Measurements from ENCODE around the gene FYB2. TPM values are rescaled to one million over a fixed set of nuclear protein-coding genes. Genes with fewer than 3 reads are reported as not detected.

Gene FYB2
- total RNA-seq, 2 experiments from 2014 or later = not detected

DNA sequence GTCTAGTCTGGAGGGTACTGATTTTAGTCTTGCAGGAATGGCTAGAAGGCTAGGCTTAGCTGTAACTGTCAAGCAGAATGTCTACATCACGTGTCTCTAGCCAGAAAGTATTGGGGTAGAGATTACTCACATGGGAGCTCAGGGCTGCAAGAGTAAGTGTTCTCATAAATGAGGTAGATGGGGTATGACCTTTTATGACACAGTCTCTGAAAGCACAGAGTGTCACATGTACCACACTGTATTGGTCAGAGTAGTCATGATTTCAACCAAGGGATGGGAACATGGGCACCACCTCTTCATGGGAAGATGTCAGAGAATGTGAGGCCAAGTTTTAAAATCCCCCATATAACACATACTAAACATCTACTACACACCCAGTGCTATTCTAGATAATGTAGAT, 2.9 kb downstream of the FYB2 start:
- H3K4me1 Mint-ChIP-seq (ENCODE audit: low read depth) = no peaks in the 10 kb centered on the region
- H3K27ac Mint-ChIP-seq = no peak overlapping the region
- intact Hi-C loops (cut with micrococcal nuclease) = no loop called here
- ChIA-PET POLR2A (no interaction called here), CTCF (no interaction called here)
- no peak for DNase-seq
- no peak for ATAC-seq
- TF ChIP-seq, protein P1, sequence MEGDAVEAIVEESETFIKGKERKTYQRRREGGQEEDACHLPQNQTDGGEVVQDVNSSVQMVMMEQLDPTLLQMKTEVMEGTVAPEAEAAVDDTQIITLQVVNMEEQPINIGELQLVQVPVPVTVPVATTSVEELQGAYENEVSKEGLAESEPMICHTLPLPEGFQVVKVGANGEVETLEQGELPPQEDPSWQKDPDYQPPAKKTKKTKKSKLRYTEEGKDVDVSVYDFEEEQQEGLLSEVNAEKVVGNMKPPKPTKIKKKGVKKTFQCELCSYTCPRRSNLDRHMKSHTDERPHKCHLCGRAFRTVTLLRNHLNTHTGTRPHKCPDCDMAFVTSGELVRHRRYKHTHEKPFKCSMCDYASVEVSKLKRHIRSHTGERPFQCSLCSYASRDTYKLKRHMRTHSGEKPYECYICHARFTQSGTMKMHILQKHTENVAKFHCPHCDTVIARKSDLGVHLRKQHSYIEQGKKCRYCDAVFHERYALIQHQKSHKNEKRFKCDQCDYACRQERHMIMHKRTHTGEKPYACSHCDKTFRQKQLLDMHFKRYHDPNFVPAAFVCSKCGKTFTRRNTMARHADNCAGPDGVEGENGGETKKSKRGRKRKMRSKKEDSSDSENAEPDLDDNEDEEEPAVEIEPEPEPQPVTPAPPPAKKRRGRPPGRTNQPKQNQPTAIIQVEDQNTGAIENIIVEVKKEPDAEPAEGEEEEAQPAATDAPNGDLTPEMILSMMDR (IDR thresholded peaks at IDR 0.05) = no peak
- H3K9me3 Mint-ChIP-seq = no peaks in the 10 kb centered on the region
- no peaks in the 10 kb centered on the region for H3K36me3 Mint-ChIP-seq (ENCODE audit: low read depth)
- no peak overlapping the region for H3K4me3 Mint-ChIP-seq
- H3K27me3 Mint-ChIP-seq = peaks cover 13% of the 10 kb centered on the region

DNA sequence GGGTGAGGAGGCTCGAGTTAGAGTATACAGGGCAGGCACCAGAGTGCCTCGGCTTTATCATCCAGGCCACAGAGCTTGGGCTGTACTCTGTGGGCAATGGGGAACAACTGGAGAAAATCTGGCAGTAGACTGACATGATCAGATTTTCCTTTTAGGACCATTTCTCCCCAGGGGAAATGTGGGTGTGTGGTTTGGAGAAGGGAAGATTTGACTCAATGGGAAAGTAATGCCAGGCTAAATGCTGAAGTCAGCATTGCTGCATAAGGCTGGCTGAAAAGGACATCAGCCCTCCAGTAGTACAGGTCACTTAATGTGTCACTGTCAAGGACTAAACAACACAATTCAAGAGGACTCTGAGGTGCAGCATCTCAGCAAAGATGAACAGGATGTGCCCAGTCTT, 5.0 kb downstream of the FYB2 start:
- no peak for ATAC-seq
- H3K4me1 Mint-ChIP-seq (ENCODE audit: low read depth) = no peaks in the 10 kb centered on the region
- no peak overlapping the region for H3K4me3 Mint-ChIP-seq
- H3K9me3 Mint-ChIP-seq = no peaks in the 10 kb centered on the region
- H3K27me3 Mint-ChIP-seq = peaks cover 21% of the 10 kb centered on the region
- H3K36me3 Mint-ChIP-seq (ENCODE audit: low read depth) = no peaks in the 10 kb centered on the region
- ChIA-PET POLR2A (no interaction called here), CTCF (no interaction called here)
- TF ChIP-seq, protein P1 (IDR thresholded peaks at IDR 0.05) = no peak
- intact Hi-C loops (cut with micrococcal nuclease) = no loop called here
- no peak overlapping the region for H3K27ac Mint-ChIP-seq
- no peak for DNase-seq

GRCh38 chr1:56811331-56811730, 7.9 kb downstream of the FYB2 start:
- Mint-ChIP-seq H3K36me3 (ENCODE audit: low read depth) (no peaks in the 10 kb centered on the region), H3K27ac (no peak overlapping the region), H3K9me3 (no peaks in the 10 kb centered on the region), H3K27me3 (peaks cover 17% of the 10 kb centered on the region), H3K4me3 (no peak overlapping the region), H3K4me1 (ENCODE audit: low read depth) (no peaks in the 10 kb centered on the region)
- ChIA-PET CTCF (interaction anchor here (1.4 kb wide), 1 partner anchor 10 kb away, joined by 5 read pairs; no protein-coding TSS in a partner anchor), POLR2A (no interaction called here)
- intact Hi-C loops (cut with micrococcal nuclease) = no loop called here
- DNase-seq = no peak
- no peak for ATAC-seq
- TF ChIP-seq, protein P1 (IDR thresholded peaks at IDR 0.05) = no peak

DNA sequence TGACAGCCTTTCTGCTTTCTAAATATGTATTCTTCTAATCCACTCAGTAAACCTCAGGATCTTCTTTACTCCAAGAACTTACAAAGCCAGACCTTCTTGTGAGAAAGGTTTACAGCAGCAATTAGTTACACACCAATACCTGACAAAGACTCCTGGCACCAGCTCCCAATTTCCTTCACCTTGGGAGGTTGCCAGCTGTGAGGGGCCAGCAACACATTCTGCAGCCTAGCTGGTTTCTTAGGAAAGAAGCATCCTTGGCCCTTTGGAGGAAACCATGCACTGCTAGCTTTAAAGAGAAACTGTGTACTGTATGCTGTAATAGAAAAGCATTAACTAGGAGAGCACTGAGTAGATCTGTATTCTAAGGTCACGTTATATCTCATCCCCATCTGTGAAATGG, 10.8 kb downstream of the FYB2 start:
- ATAC-seq = no peak
- TF ChIP-seq, protein P1 (IDR thresholded peaks at IDR 0.05) = no peak
- Mint-ChIP-seq H3K27me3 (peaks cover 12% of the 10 kb centered on the region), H3K4me3 (no peak overlapping the region), H3K27ac (no peak overlapping the region), H3K9me3 (no peaks in the 10 kb centered on the region), H3K4me1 (ENCODE audit: low read depth) (no peaks in the 10 kb centered on the region), H3K36me3 (ENCODE audit: low read depth) (no peaks in the 10 kb centered on the region)
- no peak for DNase-seq
- ChIA-PET POLR2A (no interaction called here), CTCF (interaction anchor here (3.3 kb wide), 1 partner anchor 12 kb away, joined by 14 read pairs; the partner anchor contains the start of gene FYB2)
- intact Hi-C loops (cut with micrococcal nuclease) = no loop called here

GRCh38 chr1:56806804-56807203, 12.4 kb downstream of the FYB2 start:
- ATAC-seq (no peak), DNase-seq (no peak)
- H3K27ac Mint-ChIP-seq = no peak overlapping the region
- peaks cover 8% of the 10 kb centered on the region for H3K27me3 Mint-ChIP-seq
- no peaks in the 10 kb centered on the region for H3K9me3 Mint-ChIP-seq
- ChIA-PET POLR2A (no interaction called here), CTCF (interaction anchor here (1.5 to 3.3 kb wide), 2 partner anchors 14 to 25 kb away, joined by 3 to 14 read pairs; partner anchors contain the start of gene FYB2)
- TF ChIP-seq, protein P1 (IDR thresholded peaks at IDR 0.05) = no peak
- intact Hi-C loops (cut with micrococcal nuclease) = no loop called here
- no peak overlapping the region for H3K4me3 Mint-ChIP-seq
- no peaks in the 10 kb centered on the region for H3K36me3 Mint-ChIP-seq (ENCODE audit: low read depth)
- H3K4me1 Mint-ChIP-seq (ENCODE audit: low read depth) = no peaks in the 10 kb centered on the region

Data from activated CD8-positive, alpha-beta T cell treated with anti-CD3 and anti-CD28 coated beads for 36 hours (primary cell).